GM20431 (cell line): ENCODE measurements around the gene OR2M5.

Experiments
- in situ Hi-C: fragments of 300-500 bp; cut with MseI, MboI; formaldehyde crosslinking; loops from one replicate; pipeline ENCODE4 v1.15.0; 2020; ENCODE audit warnings: low sequenced_read_pairs; ENCODE audit not compliant: unreplicated experiment

Gene OR2M5, protein sequence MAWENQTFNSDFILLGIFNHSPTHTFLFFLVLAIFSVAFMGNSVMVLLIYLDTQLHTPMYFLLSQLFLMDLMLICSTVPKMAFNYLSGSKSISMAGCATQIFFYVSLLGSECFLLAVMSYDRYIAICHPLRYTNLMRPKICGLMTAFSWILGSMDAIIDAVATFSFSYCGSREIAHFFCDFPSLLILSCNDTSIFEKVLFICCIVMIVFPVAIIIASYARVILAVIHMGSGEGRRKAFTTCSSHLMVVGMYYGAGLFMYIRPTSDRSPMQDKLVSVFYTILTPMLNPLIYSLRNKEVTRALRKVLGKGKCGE

DNA sequence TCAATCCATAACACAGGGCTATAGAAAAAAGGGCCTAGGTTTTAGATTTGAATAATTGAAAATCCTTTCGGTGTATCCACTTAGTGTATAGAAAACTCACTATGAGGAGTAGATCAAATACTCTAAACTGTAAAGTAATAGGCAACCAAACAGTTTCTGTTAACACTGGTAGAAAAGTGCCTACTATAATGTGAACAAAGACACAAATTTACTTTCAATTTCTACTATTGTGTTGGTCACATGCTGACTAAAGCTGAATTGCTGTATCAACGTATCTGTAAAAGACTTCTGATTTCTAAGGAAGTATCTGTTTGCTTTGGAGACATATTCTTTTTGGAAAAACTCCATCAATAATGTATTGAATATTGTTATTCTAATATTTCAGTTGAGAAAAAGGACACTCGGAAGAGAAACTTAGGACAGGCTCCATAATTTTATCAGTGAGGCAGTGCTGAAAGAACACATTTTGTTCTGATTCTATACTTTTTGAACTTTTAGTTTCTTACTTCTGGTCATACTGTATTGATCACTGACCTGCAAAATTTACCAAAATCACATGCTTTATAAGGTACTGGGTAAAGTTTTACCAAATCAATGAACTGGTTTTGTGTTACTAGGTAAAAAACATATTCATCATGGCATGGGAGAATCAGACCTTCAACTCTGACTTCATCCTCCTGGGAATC lies at the start of gene OR2M5:
Gene OR2M5, plus strand, starts transcription at position 636 of the 686 bp plus-strand sequence. Its CDS starts 0 bp downstream, at position 636.
- in situ Hi-C loops = no loop called here

DNA sequence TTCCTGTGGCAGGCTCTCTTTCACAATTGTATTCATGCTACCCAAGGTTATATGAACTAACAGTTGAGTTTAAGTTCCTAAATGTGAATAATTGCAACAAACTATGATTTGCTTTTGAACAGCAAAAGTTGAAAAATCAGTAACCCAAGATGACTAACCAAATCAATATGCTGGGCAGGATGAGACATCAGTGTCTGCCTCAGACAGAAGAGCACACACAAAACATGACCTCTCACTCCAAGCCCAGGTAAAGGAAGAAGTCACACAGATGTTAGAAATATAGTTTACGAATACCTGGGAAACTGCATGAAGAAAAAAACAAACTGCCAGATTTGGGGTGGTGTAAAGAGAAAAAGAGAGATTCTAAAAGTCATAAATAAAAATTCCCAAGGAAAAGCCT lies 46.4 kb upstream of the OR2M5 start:
- in situ Hi-C loops = no loop called here

GRCh38 chr1:248102847-248103246 lies 42.1 kb upstream of the OR2M5 start:
- in situ Hi-C loops = no loop called here

DNA sequence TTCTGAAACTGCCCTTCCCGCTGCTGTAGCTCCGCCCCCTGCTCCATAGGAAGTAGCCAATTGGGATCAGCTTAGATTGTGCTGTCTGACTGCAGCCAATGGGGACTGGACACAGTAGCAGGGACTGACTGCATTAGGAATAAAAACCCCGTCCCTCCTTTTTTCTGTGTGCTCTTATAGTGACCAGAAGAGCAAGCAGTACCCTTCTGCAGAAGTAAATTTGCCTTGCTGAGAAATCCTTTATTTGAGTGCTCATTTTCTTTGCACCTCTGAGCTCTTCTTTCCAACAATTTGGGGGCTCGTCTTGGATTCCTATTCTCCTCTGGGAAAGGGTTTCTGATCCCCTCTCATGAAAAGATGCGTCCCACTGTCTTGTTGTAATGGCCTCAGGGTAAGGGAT lies 33.8 kb upstream of the OR2M5 start:
- in situ Hi-C loops = no loop called here

DNA sequence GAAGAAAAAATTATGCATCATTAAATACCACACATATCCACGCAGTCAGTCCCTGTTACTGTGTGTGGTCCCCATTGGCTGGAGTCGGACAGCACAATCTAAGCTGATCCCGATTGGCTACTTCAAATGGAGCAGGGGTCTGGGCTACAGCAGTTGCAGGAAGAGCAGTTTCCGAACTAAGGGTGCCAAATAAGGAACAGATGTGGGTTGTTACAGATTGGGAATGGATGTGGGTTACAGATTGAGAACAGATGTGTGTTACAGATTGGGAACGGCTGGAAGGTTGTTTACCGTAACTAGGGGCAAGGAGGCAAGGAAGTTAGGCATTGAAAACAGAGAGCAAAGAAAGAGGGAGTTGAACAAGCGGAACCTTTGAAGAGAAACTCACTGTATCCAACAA lies 30.1 kb upstream of the OR2M5 start:
- in situ Hi-C loops = no loop called here

GRCh38 chr1:248127653-248128052 lies 17.3 kb upstream of the OR2M5 start:
- in situ Hi-C loops = no loop called here

DNA sequence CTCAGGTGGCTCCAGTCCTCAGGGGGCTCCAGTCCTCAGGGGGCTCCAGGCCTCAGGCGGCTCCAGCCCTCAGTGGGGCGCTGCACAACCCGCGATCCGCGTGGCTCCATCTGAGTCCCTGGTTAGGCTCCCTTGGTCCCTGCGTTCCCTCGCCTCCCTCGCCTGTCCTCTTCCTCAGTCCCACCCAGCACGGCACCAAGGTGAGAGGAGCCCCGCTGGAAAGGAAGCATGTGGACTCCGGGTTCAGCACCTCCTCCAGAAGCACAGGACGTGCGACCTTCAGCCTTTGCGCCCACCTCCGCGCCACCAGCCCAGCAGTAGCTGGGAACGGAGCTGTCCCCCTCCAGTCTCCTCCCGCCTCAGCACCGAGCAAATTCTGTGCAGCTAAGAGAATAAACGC lies 8.1 kb upstream of the OR2M5 start:
- in situ Hi-C loops = no loop called here

DNA sequence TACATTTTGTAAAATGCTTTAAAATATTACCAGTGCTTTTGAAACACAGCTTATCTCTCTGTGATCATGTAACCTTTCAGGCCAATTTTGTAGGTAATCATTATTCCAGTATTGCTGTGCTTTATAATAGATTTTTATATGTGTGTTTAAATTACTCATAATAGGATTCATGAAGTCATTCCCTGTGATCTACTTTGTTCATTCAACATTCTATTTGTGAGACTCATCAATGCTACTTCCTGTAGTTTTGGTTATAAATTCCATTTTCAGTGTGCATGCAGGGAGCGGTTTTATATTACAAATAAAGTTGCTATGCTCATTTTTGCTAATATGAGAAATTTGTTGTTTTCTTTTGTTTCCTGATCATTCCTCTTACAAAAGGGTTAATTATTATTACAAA lies 4.1 kb upstream of the OR2M5 start:
- in situ Hi-C loops = no loop called here

DNA sequence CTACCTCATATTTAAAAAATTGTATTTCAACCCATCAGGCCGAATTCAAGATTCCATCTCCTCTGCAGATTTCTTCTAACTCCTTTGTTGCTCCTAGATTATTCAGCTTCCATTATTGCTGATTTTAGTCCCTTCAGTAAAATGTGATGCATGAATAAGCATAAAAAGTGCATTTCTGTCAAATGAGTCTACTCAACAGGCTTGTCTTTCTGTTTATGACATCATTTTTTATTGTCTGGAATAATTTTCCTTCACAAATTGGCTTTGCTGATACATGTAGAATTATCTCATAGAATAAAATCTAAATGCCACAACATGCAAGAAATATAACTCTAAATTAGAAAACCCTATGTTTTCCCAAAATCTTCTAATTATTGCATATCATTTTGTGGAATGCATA lies 1.6 kb upstream of the OR2M5 start:
- in situ Hi-C loops = no loop called here

DNA sequence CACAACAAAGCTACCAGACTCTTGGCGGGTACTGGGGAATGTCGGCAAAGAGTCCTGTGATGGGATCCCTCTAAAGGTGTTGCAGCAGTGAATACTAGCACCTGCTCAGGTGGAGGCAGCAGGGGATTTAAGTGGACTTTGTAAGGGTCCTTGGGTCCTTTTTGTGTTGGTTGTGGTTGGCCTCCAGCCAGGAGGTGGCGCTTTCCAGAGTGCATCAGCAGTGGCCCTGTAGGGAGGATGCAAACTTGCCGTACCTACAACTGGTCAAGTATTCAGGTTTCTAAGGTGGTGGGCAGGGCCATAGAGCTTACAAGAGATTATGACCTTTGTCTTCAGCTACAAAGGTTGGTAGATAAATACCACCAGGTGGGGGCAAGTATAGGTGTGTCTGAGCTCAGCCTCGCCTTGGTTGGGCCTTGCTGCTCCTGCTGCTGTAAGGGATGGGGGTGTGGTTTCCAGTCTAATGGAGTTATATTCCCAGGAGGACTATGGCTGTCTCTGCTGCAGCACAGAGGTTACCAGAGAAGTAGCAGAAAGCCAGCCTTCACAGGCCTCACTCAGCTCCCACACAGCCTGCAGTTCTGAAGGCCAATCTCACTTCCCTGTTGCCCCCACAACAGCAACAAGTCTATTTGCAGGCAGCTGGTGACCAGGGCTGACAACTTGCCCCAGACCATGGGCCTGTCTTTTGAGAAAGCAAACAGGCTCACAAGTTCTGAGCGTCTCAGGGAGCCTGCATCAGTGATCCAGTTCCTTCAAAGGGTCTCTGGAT lies 7.3 kb downstream of the OR2M5 start:
- in situ Hi-C loops = no loop called here

DNA sequence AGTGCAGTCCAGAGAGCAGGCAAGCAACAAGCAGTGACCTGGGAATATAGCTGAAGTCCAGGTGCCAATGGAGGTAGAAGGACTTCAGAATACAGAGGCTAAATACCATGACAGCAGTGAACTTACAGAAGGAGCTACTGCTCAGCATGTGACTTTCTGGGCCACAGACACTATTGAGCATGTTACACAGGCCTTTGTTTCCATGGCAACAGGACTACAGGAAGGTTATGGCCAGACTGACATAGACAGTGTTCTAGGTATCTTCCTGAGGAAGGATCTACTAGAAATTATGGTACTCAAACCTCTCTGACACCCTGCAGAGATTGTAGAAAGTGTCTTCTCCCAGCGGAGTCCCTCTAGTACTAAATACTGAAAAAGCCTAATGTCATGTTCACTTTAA lies 11.0 kb downstream of the OR2M5 start:
- in situ Hi-C loops = no loop called here

DNA sequence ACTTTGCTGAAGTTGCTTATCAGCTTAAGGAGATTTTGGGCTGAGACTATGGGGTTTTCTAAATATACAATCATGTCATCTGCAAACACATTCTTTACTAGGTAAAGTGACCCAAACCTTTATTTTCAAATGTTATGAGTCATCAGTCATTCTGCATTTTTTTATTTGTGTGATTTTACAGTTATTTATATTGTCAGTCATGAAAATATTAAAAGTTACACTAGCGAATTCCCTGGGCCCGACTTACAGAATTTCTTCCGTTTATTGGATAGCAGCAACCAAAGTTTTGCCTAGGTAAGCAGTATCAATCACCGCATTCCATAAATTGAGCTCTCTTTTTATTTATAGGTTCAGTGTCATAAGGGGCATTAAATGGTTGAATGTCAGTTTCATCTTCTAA lies 13.8 kb downstream of the OR2M5 start:
- in situ Hi-C loops = no loop called here

- in situ Hi-C loops = no loop called here
Observed at GRCh38 chr1:248164031-248164430, 19.1 kb downstream of the OR2M5 start.

- in situ Hi-C loops = no loop called here
Observed at GRCh38 chr1:248165186-248165585, 20.2 kb downstream of the OR2M5 start.

GRCh38 chr1:248174521-248174920 lies 29.6 kb downstream of the OR2M5 start, which contains the start of gene OR2M2:
Gene OR2M2, plus strand, starts transcription at chr1:248174821. Its CDS starts 5,165 bp downstream, at chr1:248179986.
- in situ Hi-C loops = no loop called here

DNA sequence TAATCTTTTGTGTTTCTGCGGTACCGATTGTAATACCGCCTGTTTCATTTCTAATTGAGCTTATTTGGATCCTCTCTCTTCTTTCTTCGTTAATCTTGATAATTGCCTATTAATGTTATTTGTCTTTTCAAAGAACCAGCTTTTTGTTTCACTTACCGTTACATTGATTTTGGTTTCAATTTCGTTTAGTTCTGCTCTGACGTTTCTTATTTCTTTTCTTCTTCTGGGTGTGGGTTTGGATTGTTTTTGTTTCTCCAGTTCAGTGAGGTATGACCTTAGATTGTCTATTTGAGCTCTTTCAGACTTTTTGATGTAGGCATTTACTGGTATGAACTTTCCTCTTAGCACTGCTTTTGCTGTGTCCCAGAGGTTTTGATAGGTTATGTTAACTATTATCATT lies 39.0 kb downstream of the OR2M5 start:
- in situ Hi-C loops = no loop called here

DNA sequence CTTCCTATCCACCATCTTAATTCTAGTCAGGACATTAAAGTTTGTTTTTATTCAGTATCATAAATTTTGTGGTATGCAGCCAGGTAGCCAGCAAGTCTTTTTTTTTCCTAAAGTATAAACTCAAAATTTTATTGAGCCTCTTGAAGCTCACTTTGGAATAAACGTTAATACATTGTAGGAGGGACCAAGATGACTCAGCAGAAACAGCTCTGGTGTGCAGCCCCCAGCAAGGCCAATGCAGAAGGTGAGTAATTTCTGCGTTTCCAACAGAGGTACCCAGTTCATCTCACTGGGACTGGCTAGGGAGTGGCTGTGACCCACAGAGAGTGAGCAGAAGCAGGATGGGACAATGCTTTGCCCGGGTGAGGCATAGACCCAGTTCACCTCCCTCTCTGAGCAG lies 42.4 kb downstream of the OR2M5 start:
- in situ Hi-C loops = no loop called here

GRCh38 chr1:248189026-248189425 lies 44.1 kb downstream of the OR2M5 start:
- in situ Hi-C loops = no loop called here

- in situ Hi-C loops = no loop called here
Observed at GRCh38 chr1:248194117-248194516, 49.2 kb downstream of the OR2M5 start.
